Uterus (tissue), 4 donors: ENCODE results near the gene BCAR3. TPM values are rescaled to one million over a fixed set of nuclear protein-coding genes. Genes with fewer than 3 reads are reported as not detected.

Source experiments
- DNase-seq, 2 donors: peaks; one replicate each; pipeline ENCODE4 v3.0.0-alpha.2; 2019 to 2020
- H3K27ac ChIP-seq, 2 donors: fragments of 200-600 bp; sonication (generic); 1 replicate in 1 of 2; 2 replicates in 1 of 2; pipeline ENCODE4 v1.5.1; 2016 to 2018
- H3K27me3 ChIP-seq, 2 donors: fragments of 200-600 bp; sonication (generic); one replicate each; pipeline ENCODE4 v1.5.1; 2018 to 2019; ENCODE audit warnings: control low read depth in 1 of 2
- H3K36me3 ChIP-seq, 2 donors: fragments of 200-600 bp; sonication (generic); one replicate each; pipeline ENCODE4 v1.5.1; 2019; ENCODE audit warnings: control low read depth in 1 of 2
- H3K4me1 ChIP-seq, 2 donors: fragments of 200-600 bp; sonication (generic); one replicate each; pipeline ENCODE4 v1.5.1; 2018 to 2019; ENCODE audit warnings: control low read depth in 1 of 2
- H3K4me3 ChIP-seq, 2 donors: fragments of 200-600 bp; sonication (generic); 1 replicate in 1 of 2; 2 replicates in 1 of 2; pipeline ENCODE4 v1.5.1; 2018 to 2019; ENCODE audit warnings: mild to moderate bottlenecking in 1 of 2
- H3K9me3 ChIP-seq, 2 donors: fragments of 200-600 bp; sonication (generic); one replicate each; pipeline ENCODE4 v1.5.1; 2019; ENCODE audit warnings: control low read depth in 1 of 2
- POLR2A ChIP-seq, 2 donors: fragments of 450-650 bp; IDR thresholded peaks; one replicate each; pipeline ENCODE4 v1.6.1; 2016; ENCODE audit warnings: antibody characterized with exemption in 2 of 2, mild to moderate bottlenecking in 1 of 2, moderate library complexity in 1 of 2
- intact Hi-C: fragments of 100-400 bp; cut with DNase I; formaldehyde crosslinking; loops from one replicate; pipeline ENCODE4 v1.15.1; 2023; ENCODE audit warnings: low total_unique reads
- total RNA-seq, 4 donors: library from RNA; depleted of rRNA in 3 of 4; stranded (reverse); fragments of >200 nt in 3 of 4; gene quantifications; one replicate each; pipeline versions ENCODE4 v1.1.0 to v1.2.4, GENCODE V29; 2014 to 2023
- TF ChIP-seq, protein P1 (sequence below), 4 experiments: fragments of 200-600 bp in 2 of 4; fragments of 450-650 bp in 2 of 4; sonication (generic) in 2 of 4; IDR thresholded peaks; one replicate each; pipeline ENCODE4 v1.5.1; 2016 to 2019; ENCODE audit warnings: antibody characterized with exemption in 4 of 4, mild to moderate bottlenecking in 2 of 4, moderate library complexity in 1 of 4
- donor health status: DM: yes; HTN: yes; CAD: no.

Gene BCAR3
- total RNA-seq, 4 donors from 2014 or later = 8.5 to 56.8 (median 20.2) TPM

DNA sequence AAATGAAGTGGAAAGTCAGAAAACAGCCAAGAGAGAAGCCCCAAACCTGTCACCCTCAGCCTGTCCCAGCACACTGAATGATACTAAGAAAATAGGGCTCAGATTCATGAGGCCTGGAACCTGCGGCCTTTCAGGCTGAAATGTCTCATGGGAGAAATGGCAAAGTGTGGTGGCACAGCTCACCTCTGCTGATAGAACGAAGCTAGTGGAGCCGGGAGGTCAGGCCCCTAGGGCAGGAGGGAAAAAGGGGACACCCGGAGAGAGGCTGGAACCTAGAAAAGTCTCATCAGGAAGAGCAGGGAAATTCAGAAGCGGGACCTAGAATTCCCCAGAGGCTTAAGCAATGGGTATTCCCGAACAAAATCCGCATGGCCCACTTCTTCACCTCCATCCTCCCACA, 107.1 kb downstream of the BCAR3 start:
- H3K36me3 ChIP-seq = no peaks in the 10 kb centered on the region
- H3K4me1 ChIP-seq = no peaks in the 10 kb centered on the region
- H3K27ac ChIP-seq = no peak overlapping the region
- no peak overlapping the region for H3K4me3 ChIP-seq
- TF ChIP-seq, protein P1, sequence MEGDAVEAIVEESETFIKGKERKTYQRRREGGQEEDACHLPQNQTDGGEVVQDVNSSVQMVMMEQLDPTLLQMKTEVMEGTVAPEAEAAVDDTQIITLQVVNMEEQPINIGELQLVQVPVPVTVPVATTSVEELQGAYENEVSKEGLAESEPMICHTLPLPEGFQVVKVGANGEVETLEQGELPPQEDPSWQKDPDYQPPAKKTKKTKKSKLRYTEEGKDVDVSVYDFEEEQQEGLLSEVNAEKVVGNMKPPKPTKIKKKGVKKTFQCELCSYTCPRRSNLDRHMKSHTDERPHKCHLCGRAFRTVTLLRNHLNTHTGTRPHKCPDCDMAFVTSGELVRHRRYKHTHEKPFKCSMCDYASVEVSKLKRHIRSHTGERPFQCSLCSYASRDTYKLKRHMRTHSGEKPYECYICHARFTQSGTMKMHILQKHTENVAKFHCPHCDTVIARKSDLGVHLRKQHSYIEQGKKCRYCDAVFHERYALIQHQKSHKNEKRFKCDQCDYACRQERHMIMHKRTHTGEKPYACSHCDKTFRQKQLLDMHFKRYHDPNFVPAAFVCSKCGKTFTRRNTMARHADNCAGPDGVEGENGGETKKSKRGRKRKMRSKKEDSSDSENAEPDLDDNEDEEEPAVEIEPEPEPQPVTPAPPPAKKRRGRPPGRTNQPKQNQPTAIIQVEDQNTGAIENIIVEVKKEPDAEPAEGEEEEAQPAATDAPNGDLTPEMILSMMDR (IDR thresholded peaks at IDR 0.05) = no peak
- TF ChIP-seq POLR2A (IDR thresholded peaks at IDR 0.05) = no peak
- no peaks in the 10 kb centered on the region for H3K27me3 ChIP-seq
- H3K9me3 ChIP-seq = no peaks in the 10 kb centered on the region
- no peak for DNase-seq
- intact Hi-C loops = no loop called here

DNA sequence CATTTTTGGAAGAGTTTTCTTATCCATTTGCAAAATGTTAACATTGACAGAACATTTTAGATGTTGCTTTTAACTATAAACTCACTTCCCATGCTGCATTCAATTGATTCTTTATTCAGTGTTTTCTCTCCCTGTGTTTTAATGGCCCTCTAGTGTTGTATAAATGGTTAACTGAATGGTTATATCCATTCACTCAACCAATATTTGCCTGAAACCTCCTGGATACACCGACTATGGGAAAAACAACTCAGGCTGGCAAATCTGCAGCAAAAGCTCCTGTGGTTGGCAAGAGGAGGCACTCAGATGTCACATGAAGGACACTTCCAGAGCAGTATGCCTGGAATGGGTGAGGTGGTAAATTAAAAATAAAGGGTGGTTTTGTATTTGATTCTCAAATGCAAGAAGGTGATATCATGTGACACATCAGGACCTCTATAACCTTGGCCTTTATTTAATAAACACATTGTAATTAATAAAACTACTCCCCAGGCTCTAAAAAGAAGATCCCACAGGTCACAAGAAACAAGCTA, 107.6 kb downstream of the BCAR3 start:
- no peaks in the 10 kb centered on the region for H3K9me3 ChIP-seq
- intact Hi-C loops = no loop called here
- no peaks in the 10 kb centered on the region for H3K36me3 ChIP-seq
- TF ChIP-seq, protein P1 (IDR thresholded peaks at IDR 0.05) = no peak
- no peak for TF ChIP-seq POLR2A (IDR thresholded peaks at IDR 0.05)
- no peak overlapping the region for H3K27ac ChIP-seq
- H3K4me3 ChIP-seq = no peak overlapping the region
- no peaks in the 10 kb centered on the region for H3K4me1 ChIP-seq
- no peaks in the 10 kb centered on the region for H3K27me3 ChIP-seq
- DNase-seq = no peak

DNA sequence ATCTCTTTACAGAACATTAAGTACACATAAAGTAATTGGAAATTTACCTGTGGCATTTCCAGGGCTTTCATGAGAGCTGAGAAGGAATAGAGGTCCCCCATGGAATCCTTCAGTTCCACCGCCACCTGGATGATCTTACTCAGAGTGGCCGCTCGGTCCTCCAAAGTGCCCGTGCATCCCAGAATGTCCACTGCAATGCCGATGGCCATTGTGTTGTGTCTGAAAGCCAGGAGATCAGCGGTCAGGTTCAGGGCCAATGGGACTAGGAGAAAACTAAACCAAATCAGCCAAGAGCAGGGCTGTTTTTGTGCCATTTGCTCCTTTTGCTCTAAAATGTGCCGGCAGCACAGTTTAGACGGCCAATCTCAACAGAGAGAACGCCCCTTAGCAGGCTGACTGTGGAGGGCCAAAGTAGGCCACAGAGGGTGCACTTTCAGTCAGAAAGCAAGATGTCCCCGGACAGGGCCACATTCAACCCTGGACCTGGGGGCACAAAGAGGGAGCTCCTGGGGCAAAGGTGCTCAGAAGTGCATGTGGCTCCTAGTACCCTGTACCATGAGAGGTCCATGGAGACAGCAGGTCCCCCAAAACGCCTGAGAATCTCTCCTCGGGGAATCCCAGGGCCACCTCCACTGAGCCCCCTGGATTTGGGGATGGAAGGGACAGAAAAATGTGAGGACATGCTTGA, 109.9 kb downstream of the BCAR3 start:
- DNase-seq = no peak
- Histone ChIP-seq H3K27me3 (no peaks in the 10 kb centered on the region), H3K4me3 (no peak overlapping the region), H3K27ac (no peak overlapping the region), H3K9me3 (no peaks in the 10 kb centered on the region), H3K4me1 (no peaks in the 10 kb centered on the region), H3K36me3 (no peaks in the 10 kb centered on the region)
- intact Hi-C loops = no loop called here
- TF ChIP-seq, protein P1 (IDR thresholded peaks at IDR 0.05) = no peak
- no peak for TF ChIP-seq POLR2A (IDR thresholded peaks at IDR 0.05)

- Histone ChIP-seq H3K27me3 (no peaks in the 10 kb centered on the region), H3K27ac (no peak overlapping the region), H3K4me1 (no peaks in the 10 kb centered on the region), H3K9me3 (no peaks in the 10 kb centered on the region), H3K4me3 (no peak overlapping the region), H3K36me3 (no peaks in the 10 kb centered on the region)
- TF ChIP-seq POLR2A (IDR thresholded peaks at IDR 0.05) = no peak
- TF ChIP-seq, protein P1 (IDR thresholded peaks at IDR 0.05) = no peak
- intact Hi-C loops = no loop called here
- no peak for DNase-seq
These were observed 112.1 kb downstream of the BCAR3 start for GRCh38 chr1:93569489-93569888.

- peak; percentile 39 to 70 for DNase-seq
- intact Hi-C loops = no loop called here
- no peaks in the 10 kb centered on the region for H3K4me1 ChIP-seq
- no peak overlapping the region for H3K4me3 ChIP-seq
- peak overlapping the region; percentile 58 to 65 for H3K27ac ChIP-seq
- TF ChIP-seq, protein P1 (IDR thresholded peaks at IDR 0.05) = no peak
- no peak for TF ChIP-seq POLR2A (IDR thresholded peaks at IDR 0.05)
- no peaks in the 10 kb centered on the region for H3K36me3 ChIP-seq
- no peaks in the 10 kb centered on the region for H3K27me3 ChIP-seq
- H3K9me3 ChIP-seq = no peaks in the 10 kb centered on the region
These were observed 114.2 kb downstream of the BCAR3 start for GRCh38 chr1:93567255-93567918.
